Vagina (tissue), 2 donors: ENCODE measurements around the gene ELMOD3. TPM values are rescaled to one million over a fixed set of nuclear protein-coding genes. Genes with fewer than 3 reads are reported as not detected.

Experiments
- DNase-seq, 2 donors: peaks; one replicate each; pipeline ENCODE4 v3.0.0-alpha.2; 2017; ENCODE audit errors: extremely low spot score in 2 of 2
- H3K27ac ChIP-seq: fragments of 200-600 bp; sonication (generic); one replicate; pipeline ENCODE4 v1.5.1; 2019
- H3K27me3 ChIP-seq: fragments of 200-600 bp; sonication (generic); one replicate; pipeline ENCODE4 v1.5.1; 2019
- H3K36me3 ChIP-seq, 2 donors: fragments of 200-600 bp; sonication (generic); one replicate each; pipeline ENCODE4 v1.5.1; 2017 to 2019
- H3K4me1 ChIP-seq: fragments of 200-600 bp; sonication (generic); one replicate; pipeline ENCODE4 v1.5.1; 2019
- H3K4me3 ChIP-seq, 2 donors: fragments of 200-600 bp; sonication (generic); 1 replicate in 1 of 2; 2 replicates in 1 of 2; pipeline ENCODE4 v1.5.1; 2016 to 2019
- H3K9me3 ChIP-seq: fragments of 200-600 bp; sonication (generic); one replicate; pipeline ENCODE4 v1.5.1; 2019
- CTCF ChIP-seq, 3 experiments: fragments of 450-650 bp in 2 of 3; fragments of 200-600 bp in 1 of 3; sonication (generic) in 1 of 3; IDR thresholded peaks; one replicate each; pipeline ENCODE4 v1.5.1; 2017 to 2019; ENCODE audit warnings: antibody characterized with exemption in 3 of 3, mild to moderate bottlenecking in 2 of 3, moderate library complexity in 2 of 3
- POLR2A ChIP-seq, 2 donors: fragments of 450-650 bp; IDR thresholded peaks; one replicate each; pipeline ENCODE4 v1.6.1; 2017; ENCODE audit warnings: antibody characterized with exemption in 2 of 2, mild to moderate bottlenecking in 2 of 2, moderate library complexity in 2 of 2
- POLR2AphosphoS5 ChIP-seq, 2 donors: sonication (generic); formaldehyde crosslinking; IDR thresholded peaks; one replicate each; pipeline ENCODE4 v1.9.0; 2017; ENCODE audit warnings: antibody characterized with exemption in 2 of 2, mild to moderate bottlenecking in 2 of 2, low read depth in 1 of 2; ENCODE audit not compliant: insufficient read depth in 1 of 2
- intact Hi-C: fragments of 100-400 bp; cut with DNase I; formaldehyde crosslinking; loops from one replicate; pipeline ENCODE4 v1.15.1; 2023
- total RNA-seq: library from RNA; depleted of rRNA; stranded (reverse); fragments of >200 nt; gene quantifications from one replicate; pipeline ENCODE4 v1.2.3, GENCODE V29; 2016

The ELMOD3 gene
- total RNA-seq, 1 donor from 2014 or later = 44.7 TPM

DNA sequence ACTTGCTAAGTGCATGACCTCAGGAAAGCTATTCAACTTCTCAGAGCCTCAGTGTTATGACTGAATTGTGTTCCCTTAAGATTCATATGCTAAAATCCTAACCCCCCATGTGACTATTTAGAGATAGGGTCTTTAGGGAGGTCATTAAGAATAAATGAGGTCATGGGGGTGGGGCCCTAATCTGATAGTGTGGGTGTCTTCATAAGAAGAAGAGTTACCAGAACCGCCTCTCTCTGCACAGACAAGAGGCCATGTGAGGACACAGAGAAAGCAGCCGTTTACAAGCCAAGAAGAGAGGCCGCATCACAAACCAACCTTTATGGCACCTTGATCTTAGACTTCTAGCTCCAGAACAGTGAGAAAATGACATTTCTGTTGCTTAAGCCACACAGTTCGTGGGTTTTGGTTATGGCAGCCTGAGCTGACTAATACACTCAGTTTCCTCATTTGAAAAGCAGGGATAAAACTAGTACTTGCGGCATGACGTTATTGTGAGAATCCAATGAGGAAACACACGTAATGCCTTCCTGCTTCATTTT lies 73.8 kb downstream of the ELMOD3 start:
- TF ChIP-seq CTCF (IDR thresholded peaks at IDR 0.05) (no peak), POLR2A (IDR thresholded peaks at IDR 0.05) (no peak), POLR2AphosphoS5 (IDR thresholded peaks at IDR 0.05; ENCODE audit: insufficient read depth in 1 of 2, low read depth in 1 of 2) (no peak)
- Histone ChIP-seq H3K27me3 (no peaks in the 10 kb centered on the region), H3K27ac (no peak overlapping the region), H3K4me3 (no peak overlapping the region), H3K9me3 (no peaks in the 10 kb centered on the region), H3K36me3 (no peaks in the 10 kb centered on the region), H3K4me1 (peaks cover 10% of the 10 kb centered on the region)
- DNase-seq = no peak
- intact Hi-C loops = no loop called here

- intact Hi-C loops = no loop called here
- Histone ChIP-seq H3K9me3 (no peaks in the 10 kb centered on the region), H3K27me3 (no peaks in the 10 kb centered on the region), H3K36me3 (no peaks in the 10 kb centered on the region), H3K4me3 (no peak overlapping the region), H3K27ac (no peak overlapping the region), H3K4me1 (peaks cover 19% of the 10 kb centered on the region)
- no peak for DNase-seq
- TF ChIP-seq CTCF (IDR thresholded peaks at IDR 0.05) (no peak), POLR2AphosphoS5 (IDR thresholded peaks at IDR 0.05; ENCODE audit: insufficient read depth in 1 of 2, low read depth in 1 of 2) (no peak)
Measured at GRCh38 chr2:85429213-85429923, 74.8 kb downstream of the ELMOD3 start.

DNA sequence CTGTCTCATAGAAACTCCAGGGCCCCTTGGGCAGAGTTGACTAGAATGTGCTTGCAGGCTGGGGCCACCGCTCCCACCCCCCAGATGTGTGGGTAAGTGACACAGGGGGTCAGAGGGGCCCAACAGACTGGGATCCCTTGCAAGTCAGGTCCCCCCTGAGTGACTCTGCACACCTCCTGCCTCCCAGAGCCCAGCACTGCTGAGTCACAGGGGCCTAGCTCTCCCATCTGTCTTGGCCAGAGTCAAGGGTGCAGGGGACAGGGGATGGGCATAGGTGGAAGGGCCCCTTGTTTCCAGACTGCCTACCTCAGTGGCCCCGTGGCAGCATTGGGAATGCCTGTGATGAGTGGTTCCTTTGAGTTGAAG lies 75.3 kb downstream of the ELMOD3 start:
- intact Hi-C loops = no loop called here

GRCh38 chr2:85430752-85431569 lies 76.4 kb downstream of the ELMOD3 start:
- H3K4me3 ChIP-seq = no peak overlapping the region
- no peaks in the 10 kb centered on the region for H3K27me3 ChIP-seq
- no peak for DNase-seq
- peaks cover 27% of the 10 kb centered on the region for H3K4me1 ChIP-seq
- no peaks in the 10 kb centered on the region for H3K36me3 ChIP-seq
- intact Hi-C loops = no loop called here
- H3K27ac ChIP-seq = no peak overlapping the region
- H3K9me3 ChIP-seq = no peaks in the 10 kb centered on the region
- TF ChIP-seq POLR2A (IDR thresholded peaks at IDR 0.05) (no peak), CTCF (IDR thresholded peaks at IDR 0.05) (no peak), POLR2AphosphoS5 (IDR thresholded peaks at IDR 0.05; ENCODE audit: insufficient read depth in 1 of 2, low read depth in 1 of 2) (no peak)

More for the DNA sequence above, 75.3 kb downstream of the ELMOD3 start:
- peaks cover 25% of the 10 kb centered on the region for H3K4me1 ChIP-seq
- H3K9me3 ChIP-seq = no peaks in the 10 kb centered on the region
- H3K4me3 ChIP-seq = no peak overlapping the region
- H3K27me3 ChIP-seq = no peaks in the 10 kb centered on the region
- no peaks in the 10 kb centered on the region for H3K36me3 ChIP-seq
- no peak for DNase-seq
- no peak for TF ChIP-seq CTCF (IDR thresholded peaks at IDR 0.05)
- TF ChIP-seq POLR2A (IDR thresholded peaks at IDR 0.05) = no peak
- TF ChIP-seq POLR2AphosphoS5 (IDR thresholded peaks at IDR 0.05; ENCODE audit: insufficient read depth in 1 of 2, low read depth in 1 of 2) = no peak
- no peak overlapping the region for H3K27ac ChIP-seq
